ENCODE results near the gene CCDC93. TPM values are rescaled to one million over a fixed set of nuclear protein-coding genes. Genes with fewer than 3 reads are reported as not detected.

The CCDC93 gene
- total RNA-seq, 5 donors from 2014 or later (not counting 1 experiment from before 2014, with no cell fraction given) = 47.8 to 55.3 (median 50.5) TPM

DNA sequence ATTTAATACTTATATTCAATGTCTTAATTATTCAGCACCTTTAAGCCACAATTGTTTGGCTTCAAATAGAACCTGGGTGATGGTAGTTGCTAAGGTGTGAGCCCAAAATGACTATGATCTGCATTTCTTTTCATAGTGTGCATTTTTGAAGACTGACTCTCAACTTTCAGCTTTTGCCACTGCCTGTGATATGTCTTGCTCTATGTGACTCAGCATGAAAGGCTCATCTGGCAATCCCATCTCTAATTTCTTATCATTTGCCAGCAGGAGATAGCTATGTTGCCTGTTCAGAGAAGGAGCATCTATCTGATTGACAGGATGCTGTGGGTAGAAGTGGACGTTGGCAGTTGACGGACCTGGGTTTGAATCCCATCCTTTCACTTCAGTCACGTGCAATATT, 34.5 kb upstream of the CCDC93 start:
- Mint-ChIP-seq H3K36me3 (no peaks in the 10 kb centered on the region), H3K9me3 (no peaks in the 10 kb centered on the region), H3K4me3 (no peak overlapping the region), H3K27ac (no peak overlapping the region), H3K4me1 (peaks cover 0 to 6% (median 0%) of the 10 kb centered on the region in 3 donors), H3K27me3 (peaks cover 49 to 66% of the 10 kb centered on the region in 2 donors)
- no CpG with 5 or more reads among the region's 3 CpGs for WGBS (ENCODE audit: insufficient coverage)
- Histone ChIP-seq H3K27me3 (replicated peaks in 1 of 2; ENCODE audit: control insufficient read depth in 2 of 2, extremely low read depth in 1 of 2, insufficient read depth in 2 of 2, low read length in 1 of 2) (peaks cover 4 to 5% of the 10 kb centered on the region in 2 experiments), H3K36me3 (ENCODE audit: control insufficient read depth in 2 of 2, extremely low read depth in 1 of 2, insufficient read depth in 1 of 2, low read length in 1 of 2) (no peaks in the 10 kb centered on the region), H3K27ac (ENCODE audit: low read length) (no peak overlapping the region), H3K4me3 (ENCODE audit: control insufficient read depth in 1 of 2, extremely low read depth in 1 of 2, low read length in 1 of 2) (no peak overlapping the region), H3K9me3 (no peaks in the 10 kb centered on the region), H3K4me1 (ENCODE audit: control insufficient read depth in 1 of 2, extremely low read depth in 1 of 2, insufficient read depth in 2 of 2, low read length in 2 of 2) (no peaks in the 10 kb centered on the region)
- DNase-seq (no peak), ATAC-seq (replicated peaks in 1 of 4) (no peak)
- CTCF ChIA-PET = interaction anchor here (2.6 to 3.2 kb wide), 2 partner anchors 14 to 807 kb away, joined by 9 to 33 read pairs; no protein-coding TSS in a partner anchor
- POLR2A ChIA-PET = no interaction called here

DNA sequence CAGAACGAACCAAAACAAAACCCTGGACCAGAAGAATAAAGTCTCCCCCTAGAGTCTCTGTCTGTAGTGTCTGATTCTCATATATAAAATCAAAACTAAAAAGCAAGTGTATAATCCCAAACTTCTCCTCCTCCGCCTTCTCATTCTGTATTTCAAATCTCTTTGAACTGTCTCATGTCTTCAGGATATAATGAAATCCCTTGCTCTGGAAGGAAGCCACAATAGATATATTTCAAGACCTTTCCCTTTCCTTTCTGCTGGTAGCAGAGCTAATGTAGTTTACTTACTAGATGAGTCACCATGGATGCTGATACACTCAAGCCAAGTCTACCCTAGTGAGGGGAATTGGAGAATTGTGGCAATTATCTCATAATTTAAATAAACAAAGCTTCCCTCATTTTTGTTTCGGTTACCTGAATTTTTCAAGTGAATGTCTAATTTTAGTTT, 33.5 kb upstream of the CCDC93 start:
- Histone ChIP-seq H3K4me1 (ENCODE audit: control insufficient read depth in 1 of 2, extremely low read depth in 1 of 2, insufficient read depth in 2 of 2, low read length in 2 of 2) (no peaks in the 10 kb centered on the region), H3K4me3 (ENCODE audit: control insufficient read depth in 1 of 2, extremely low read depth in 1 of 2, low read length in 1 of 2) (no peak overlapping the region), H3K9me3 (no peaks in the 10 kb centered on the region), H3K27me3 (replicated peaks in 1 of 2; ENCODE audit: control insufficient read depth in 2 of 2, extremely low read depth in 1 of 2, insufficient read depth in 2 of 2, low read length in 1 of 2) (peaks cover 4 to 5% of the 10 kb centered on the region in 2 experiments), H3K27ac (ENCODE audit: low read length) (no peak overlapping the region), H3K36me3 (ENCODE audit: control insufficient read depth in 2 of 2, extremely low read depth in 1 of 2, insufficient read depth in 1 of 2, low read length in 1 of 2) (no peaks in the 10 kb centered on the region)
- WGBS (ENCODE audit: insufficient coverage) = no CpG with 5 or more reads among the region's 3 CpGs
- H3K4me3 Mint-ChIP-seq = no peak overlapping the region
- ChIA-PET POLR2A (no interaction called here), CTCF (interaction anchor here (0.5 to 3.2 kb wide), 23 partner anchors 9 to 808 kb away, joined by 3 to 33 read pairs (median 5); partner anchors contain the start of genes DDX18 (in 1 of the 2) and INSIG2 (in 1 of the 2))
- DNase-seq (no peak), ATAC-seq (replicated peaks in 1 of 4) (no peak)
- no peaks in the 10 kb centered on the region for H3K36me3 Mint-ChIP-seq
- no peak overlapping the region for H3K27ac Mint-ChIP-seq
- H3K27me3 Mint-ChIP-seq = peaks cover 55 to 69% of the 10 kb centered on the region in 2 donors
- no peaks in the 10 kb centered on the region for H3K9me3 Mint-ChIP-seq
- peaks cover 0 to 6% (median 0%) of the 10 kb centered on the region in 3 donors for H3K4me1 Mint-ChIP-seq

DNA sequence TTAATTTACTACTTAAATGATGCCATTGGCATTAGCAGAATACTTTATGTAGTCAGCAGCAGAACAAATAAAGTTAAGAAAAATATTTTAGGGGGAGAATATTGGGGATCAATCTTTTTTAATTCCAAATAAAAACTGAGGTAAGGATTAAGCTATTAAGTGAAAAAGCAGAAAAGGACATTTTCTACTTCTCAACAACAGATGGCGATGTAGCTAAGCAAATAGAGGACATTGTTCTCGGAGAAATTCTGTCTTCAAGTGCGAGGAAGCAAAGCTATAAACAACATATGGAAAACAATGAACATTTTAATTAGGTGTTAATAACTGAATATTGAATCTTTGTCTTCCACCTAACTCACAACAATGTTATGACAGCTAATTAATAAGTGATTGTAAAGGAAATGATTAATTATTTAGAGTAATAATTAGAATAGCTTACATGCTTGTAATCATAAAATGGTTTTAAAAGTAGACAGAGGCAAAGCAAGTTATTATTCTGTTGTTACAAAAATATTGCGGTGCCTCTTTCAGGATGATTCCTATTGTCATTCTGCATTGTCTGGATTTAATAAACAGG, 32.9 kb upstream of the CCDC93 start:
- peaks cover 56 to 71% of the 10 kb centered on the region in 2 donors for H3K27me3 Mint-ChIP-seq
- no peak overlapping the region for H3K27ac Mint-ChIP-seq
- ChIA-PET POLR2A (interaction anchor here in 1 of 2 donors (0.6 kb wide), 1 partner anchor 316 kb away, joined by 4 read pairs; no protein-coding TSS in a partner anchor), CTCF (interaction anchor here (0.5 to 3.2 kb wide), 34 partner anchors 9 to 1245 kb away, joined by 3 to 33 read pairs (median 4); partner anchors contain the start of genes DDX18 (in 1 of the 2) and INSIG2 (in 1 of the 2))
- no peaks in the 10 kb centered on the region for H3K36me3 Mint-ChIP-seq
- H3K4me3 Mint-ChIP-seq = no peak overlapping the region
- H3K9me3 Mint-ChIP-seq = no peaks in the 10 kb centered on the region
- Histone ChIP-seq H3K4me3 (ENCODE audit: control insufficient read depth in 1 of 2, extremely low read depth in 1 of 2, low read length in 1 of 2) (no peak overlapping the region), H3K27ac (ENCODE audit: low read length) (no peak overlapping the region), H3K36me3 (ENCODE audit: control insufficient read depth in 2 of 2, extremely low read depth in 1 of 2, insufficient read depth in 1 of 2, low read length in 1 of 2) (no peaks in the 10 kb centered on the region), H3K27me3 (replicated peaks in 1 of 2; ENCODE audit: control insufficient read depth in 2 of 2, extremely low read depth in 1 of 2, insufficient read depth in 2 of 2, low read length in 1 of 2) (peaks cover 4 to 5% of the 10 kb centered on the region in 2 experiments), H3K9me3 (no peaks in the 10 kb centered on the region), H3K4me1 (ENCODE audit: control insufficient read depth in 1 of 2, extremely low read depth in 1 of 2, insufficient read depth in 2 of 2, low read length in 2 of 2) (no peaks in the 10 kb centered on the region)
- no CpG with 5 or more reads among the region's 4 CpGs for WGBS (ENCODE audit: insufficient coverage)
- DNase-seq = peak in 1 of 35 experiments; percentile 56
- H3K4me1 Mint-ChIP-seq = peaks cover 0 to 6% (median 0%) of the 10 kb centered on the region in 3 donors
- no peak for ATAC-seq (replicated peaks in 1 of 4)

- POLR2A ChIA-PET = no interaction called here
- Histone ChIP-seq H3K9me3 (no peaks in the 10 kb centered on the region), H3K4me1 (ENCODE audit: control insufficient read depth in 1 of 2, extremely low read depth in 1 of 2, insufficient read depth in 2 of 2, low read length in 2 of 2) (no peaks in the 10 kb centered on the region), H3K4me3 (ENCODE audit: control insufficient read depth in 1 of 2, extremely low read depth in 1 of 2, low read length in 1 of 2) (no peak overlapping the region), H3K27ac (ENCODE audit: low read length) (no peak overlapping the region), H3K27me3 (replicated peaks in 1 of 2; ENCODE audit: control insufficient read depth in 2 of 2, extremely low read depth in 1 of 2, insufficient read depth in 2 of 2, low read length in 1 of 2) (peaks cover 5 to 14% of the 10 kb centered on the region in 2 experiments), H3K36me3 (ENCODE audit: control insufficient read depth in 2 of 2, extremely low read depth in 1 of 2, insufficient read depth in 1 of 2, low read length in 1 of 2) (no peaks in the 10 kb centered on the region)
- DNase-seq (no peak), ATAC-seq (replicated peaks in 1 of 4) (no peak)
- peaks cover 57 to 67% of the 10 kb centered on the region in 2 donors for H3K27me3 Mint-ChIP-seq
- CTCF ChIA-PET = interaction anchor here (1.7 to 1.8 kb wide), 2 partner anchors 13 to 810 kb away, joined by 9 to 10 read pairs; no protein-coding TSS in a partner anchor
- H3K27ac Mint-ChIP-seq = no peak overlapping the region
- peaks cover 0 to 6% (median 0%) of the 10 kb centered on the region in 3 donors for H3K4me1 Mint-ChIP-seq
- H3K36me3 Mint-ChIP-seq = no peaks in the 10 kb centered on the region
- no peak overlapping the region for H3K4me3 Mint-ChIP-seq
- H3K9me3 Mint-ChIP-seq = no peaks in the 10 kb centered on the region
- WGBS (ENCODE audit: insufficient coverage) = no CpG with 5 or more reads among the region's 1 CpG
Observed at GRCh38 chr2:118045286-118045685, 31.4 kb upstream of the CCDC93 start.

- no peaks in the 10 kb centered on the region for H3K36me3 Mint-ChIP-seq
- H3K27ac ChIP-seq (ENCODE audit: low read length) = no peak overlapping the region
- H3K27me3 ChIP-seq (replicated peaks in 1 of 2; ENCODE audit: control insufficient read depth in 2 of 2, extremely low read depth in 1 of 2, insufficient read depth in 2 of 2, low read length in 1 of 2) = peaks cover 5 to 14% of the 10 kb centered on the region in 2 experiments
- H3K27ac Mint-ChIP-seq = no peak overlapping the region
- H3K36me3 ChIP-seq (ENCODE audit: control insufficient read depth in 2 of 2, extremely low read depth in 1 of 2, insufficient read depth in 1 of 2, low read length in 1 of 2) = no peaks in the 10 kb centered on the region
- H3K27me3 Mint-ChIP-seq = peaks cover 57 to 65% of the 10 kb centered on the region in 2 donors
- ATAC-seq (replicated peaks in 1 of 4) (no peak), DNase-seq (no peak)
- whole genome bisulfite sequencing (ENCODE audit: insufficient coverage) = no CpG with 5 or more reads among the region's 2 CpGs
- no peaks in the 10 kb centered on the region for H3K9me3 ChIP-seq
- peaks cover 0 to 6% (median 0%) of the 10 kb centered on the region in 3 donors for H3K4me1 Mint-ChIP-seq
- H3K4me3 Mint-ChIP-seq = no peak overlapping the region
- H3K4me1 ChIP-seq (ENCODE audit: control insufficient read depth in 1 of 2, extremely low read depth in 1 of 2, insufficient read depth in 2 of 2, low read length in 2 of 2) = no peaks in the 10 kb centered on the region
- no peak overlapping the region for H3K4me3 ChIP-seq (ENCODE audit: control insufficient read depth in 1 of 2, extremely low read depth in 1 of 2, low read length in 1 of 2)
- ChIA-PET CTCF (no interaction called here), POLR2A (no interaction called here)
- no peaks in the 10 kb centered on the region for H3K9me3 Mint-ChIP-seq
Observed at GRCh38 chr2:118044854-118045253, 31.0 kb upstream of the CCDC93 start.

GRCh38 chr2:118044103-118044716, 30.3 kb upstream of the CCDC93 start:
- no peak overlapping the region for H3K27ac Mint-ChIP-seq
- Histone ChIP-seq H3K4me1 (ENCODE audit: control insufficient read depth in 1 of 2, extremely low read depth in 1 of 2, insufficient read depth in 2 of 2, low read length in 2 of 2) (no peaks in the 10 kb centered on the region), H3K36me3 (ENCODE audit: control insufficient read depth in 2 of 2, extremely low read depth in 1 of 2, insufficient read depth in 1 of 2, low read length in 1 of 2) (no peaks in the 10 kb centered on the region), H3K27me3 (replicated peaks in 1 of 2; ENCODE audit: control insufficient read depth in 2 of 2, extremely low read depth in 1 of 2, insufficient read depth in 2 of 2, low read length in 1 of 2) (peaks cover 5 to 11% of the 10 kb centered on the region in 2 experiments), H3K27ac (ENCODE audit: low read length) (no peak overlapping the region), H3K4me3 (ENCODE audit: control insufficient read depth in 1 of 2, extremely low read depth in 1 of 2, low read length in 1 of 2) (no peak overlapping the region), H3K9me3 (no peaks in the 10 kb centered on the region)
- peaks cover 61 to 64% of the 10 kb centered on the region in 2 donors for H3K27me3 Mint-ChIP-seq
- no peak overlapping the region for H3K4me3 Mint-ChIP-seq
- ATAC-seq (replicated peaks in 1 of 4) (no peak), DNase-seq (no peak)
- no peaks in the 10 kb centered on the region for H3K9me3 Mint-ChIP-seq
- POLR2A ChIA-PET = no interaction called here
- H3K4me1 Mint-ChIP-seq = peaks cover 0 to 6% (median 0%) of the 10 kb centered on the region in 3 donors
- no peaks in the 10 kb centered on the region for H3K36me3 Mint-ChIP-seq
- WGBS (ENCODE audit: insufficient coverage) = no CpG with 5 or more reads among the region's 6 CpGs
- CTCF ChIA-PET = no interaction called here

Measured in T-cell (primary cell).